Ureter (tissue), 1 donor: ENCODE results near the gene PRR15. TPM values are rescaled to one million over a fixed set of nuclear protein-coding genes. Genes with fewer than 3 reads are reported as not detected.

Source experiments
- DNase-seq: peaks from one replicate; pipeline ENCODE4 v3.0.0-alpha.2; 2020; ENCODE audit warnings: low spot score
- total RNA-seq: library from RNA; stranded (reverse); gene quantifications from one replicate; pipeline ENCODE4 v1.2.4, GENCODE V29; 2023
- donor health status: DM: yes; HTN: yes; CAD: no.

PRR15 gene
- total RNA-seq, 1 donor from 2014 or later, result 21.9 TPM

- DNase-seq, result no peak
These were observed 45.8 kb downstream of the PRR15 start for GRCh38 chr7:29609162-29610037.

DNA sequence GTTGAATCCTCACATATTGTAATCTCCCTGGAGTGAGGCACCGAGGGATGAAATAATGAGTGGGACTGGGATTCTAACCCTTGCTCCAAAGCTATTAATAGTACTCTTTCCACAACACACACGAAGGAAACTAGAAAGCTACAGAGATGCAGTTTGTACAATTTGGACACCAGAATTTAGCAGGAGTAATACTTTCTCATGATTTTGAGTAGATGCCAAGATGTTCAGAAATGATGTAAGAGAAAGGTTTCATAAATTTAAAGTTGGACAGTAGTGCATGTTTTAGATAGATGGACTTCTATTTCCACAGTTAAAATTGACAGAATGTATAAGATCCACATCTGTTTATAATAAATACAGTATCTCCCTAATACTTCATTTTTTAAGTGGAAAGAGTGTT lies 46.5 kb downstream of the PRR15 start:
- DNase-seq, result no peak

DNA sequence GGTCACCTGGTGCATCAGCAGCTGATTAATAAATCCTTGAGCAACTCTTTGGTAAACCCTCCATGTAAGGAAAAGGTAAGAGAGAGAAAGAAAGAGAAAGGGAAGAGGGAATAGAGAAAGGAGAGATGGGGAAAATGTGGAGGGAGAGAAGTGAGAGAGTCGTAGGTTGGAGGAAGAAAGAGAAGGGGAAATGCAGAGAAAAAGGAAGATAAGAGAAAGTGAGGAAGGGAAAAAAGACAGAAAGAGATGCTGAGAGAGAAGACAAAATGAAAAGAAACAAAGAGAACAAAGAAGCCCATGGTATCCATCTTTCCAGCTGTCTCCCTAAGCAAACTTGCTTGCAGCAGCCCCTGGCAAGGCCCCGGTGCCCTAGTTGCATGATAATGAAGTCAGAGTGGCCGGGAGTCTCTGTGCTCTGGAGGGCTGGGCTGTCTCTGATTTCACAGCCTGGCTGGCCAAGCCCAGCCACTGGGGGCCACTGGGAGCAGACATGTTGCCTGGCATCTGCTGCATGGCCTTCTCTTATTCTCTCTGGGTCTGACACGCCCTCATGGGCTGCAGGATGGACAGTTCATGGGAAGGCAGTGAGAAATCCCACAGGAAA lies 48.4 kb downstream of the PRR15 start:
- DNase-seq, result no peak

- no peak for DNase-seq
These were observed 49.0 kb downstream of the PRR15 start for GRCh38 chr7:29612596-29612995.

- no peak for DNase-seq
These were observed 49.5 kb downstream of the PRR15 start for GRCh38 chr7:29613100-29613499.

DNA sequence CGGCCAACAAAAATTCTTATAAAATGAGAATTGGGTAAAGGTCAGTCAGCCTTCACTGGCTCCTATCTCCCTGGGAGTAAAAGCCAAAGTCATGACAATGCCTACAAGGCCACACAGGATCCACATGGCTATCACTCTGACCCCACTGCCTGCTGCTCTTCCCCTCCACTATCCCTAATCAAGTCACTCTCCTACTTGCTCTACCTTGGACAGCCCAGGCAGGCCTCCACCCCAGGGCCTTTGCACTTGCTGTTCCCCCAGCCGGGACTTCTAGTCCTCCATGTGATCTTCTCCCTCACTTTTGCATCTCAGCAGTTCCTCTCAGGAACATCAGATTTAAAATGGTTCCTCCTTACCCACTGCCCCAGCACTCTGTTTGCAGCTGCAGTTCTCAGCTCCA lies 50.6 kb downstream of the PRR15 start:
- DNase-seq, result no peak

Other genes with a start within 250 kb of the PRR15 start
- gene WIPF3, start 242.7 kb downstream of the PRR15 start, total RNA-seq, result 2.3 TPM